Peyer's patch (tissue), 4 donors: ENCODE results near the gene ADAM12.

Experiments used
- POLR2A ChIP-seq, 2 donors: fragments of 450-650 bp; IDR thresholded peaks; one replicate each; pipeline ENCODE4 v1.5.1; 2017; ENCODE audit warnings: antibody characterized with exemption in 2 of 2, mild to moderate bottlenecking in 2 of 2, moderate library complexity in 2 of 2
- TF ChIP-seq, protein P1 (sequence below), 6 experiments: fragments of 450-650 bp in 4 of 6; fragments of 200-600 bp in 2 of 6; sonication (generic) in 1 of 6; IDR thresholded peaks; one replicate each; pipeline ENCODE4 v1.5.1; 2017 to 2019; ENCODE audit warnings: antibody characterized with exemption in 6 of 6, mild to moderate bottlenecking in 3 of 6, moderate library complexity in 1 of 6

DNA sequence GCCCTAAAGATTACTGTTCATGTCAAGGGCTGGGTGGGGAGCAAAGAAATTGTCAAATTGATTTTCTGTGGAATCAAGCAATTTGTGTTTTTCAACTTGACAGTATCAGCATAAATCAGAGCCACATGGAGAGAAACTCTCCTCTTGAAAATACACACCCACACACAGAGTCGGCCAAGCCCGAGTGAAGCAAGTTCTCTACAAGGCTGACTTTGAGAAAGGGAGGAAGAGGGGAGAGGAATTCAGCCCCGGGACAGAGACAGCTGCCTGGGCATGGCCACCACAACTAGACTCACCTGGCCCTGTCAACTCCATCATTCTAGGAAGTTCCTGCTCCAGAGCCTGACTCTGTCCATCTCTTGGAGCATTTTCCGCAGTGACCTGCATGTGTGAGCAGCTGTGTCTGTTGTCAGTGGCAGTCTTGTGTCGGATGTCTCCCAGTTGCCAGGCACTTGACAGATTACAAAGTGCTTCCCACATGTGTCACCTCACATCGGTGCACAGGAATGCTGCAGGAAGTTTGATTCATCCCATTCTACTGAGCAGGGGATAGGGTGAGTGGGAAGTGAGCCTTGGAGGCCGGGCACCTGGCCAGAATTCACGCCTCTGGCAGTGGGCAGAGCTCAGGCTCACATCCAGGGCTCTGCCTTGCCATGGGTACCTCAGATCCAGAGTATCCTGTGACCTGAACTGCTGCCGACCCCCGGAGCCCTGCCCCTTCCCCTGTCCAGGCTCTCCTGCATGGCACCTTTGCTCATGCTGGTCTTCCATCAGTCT is 37.9 kb downstream of the ADAM12 start:
- TF ChIP-seq, protein P1, sequence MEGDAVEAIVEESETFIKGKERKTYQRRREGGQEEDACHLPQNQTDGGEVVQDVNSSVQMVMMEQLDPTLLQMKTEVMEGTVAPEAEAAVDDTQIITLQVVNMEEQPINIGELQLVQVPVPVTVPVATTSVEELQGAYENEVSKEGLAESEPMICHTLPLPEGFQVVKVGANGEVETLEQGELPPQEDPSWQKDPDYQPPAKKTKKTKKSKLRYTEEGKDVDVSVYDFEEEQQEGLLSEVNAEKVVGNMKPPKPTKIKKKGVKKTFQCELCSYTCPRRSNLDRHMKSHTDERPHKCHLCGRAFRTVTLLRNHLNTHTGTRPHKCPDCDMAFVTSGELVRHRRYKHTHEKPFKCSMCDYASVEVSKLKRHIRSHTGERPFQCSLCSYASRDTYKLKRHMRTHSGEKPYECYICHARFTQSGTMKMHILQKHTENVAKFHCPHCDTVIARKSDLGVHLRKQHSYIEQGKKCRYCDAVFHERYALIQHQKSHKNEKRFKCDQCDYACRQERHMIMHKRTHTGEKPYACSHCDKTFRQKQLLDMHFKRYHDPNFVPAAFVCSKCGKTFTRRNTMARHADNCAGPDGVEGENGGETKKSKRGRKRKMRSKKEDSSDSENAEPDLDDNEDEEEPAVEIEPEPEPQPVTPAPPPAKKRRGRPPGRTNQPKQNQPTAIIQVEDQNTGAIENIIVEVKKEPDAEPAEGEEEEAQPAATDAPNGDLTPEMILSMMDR (IDR thresholded peaks at IDR 0.05), result no peak
- no peak for TF ChIP-seq POLR2A (IDR thresholded peaks at IDR 0.05)
